Mononuclear cell (primary cell): ENCODE measurements around the gene PHF3. TPM values are rescaled to one million over a fixed set of nuclear protein-coding genes. Genes with fewer than 3 reads are reported as not detected.

Experiments
- H3K27me3 ChIP-seq: 2 replicates; pipeline ENCODE4 v1.6.0; 2011; ENCODE audit warnings: low read length, control low read depth; ENCODE audit not compliant: insufficient read depth
- H3K4me1 ChIP-seq: 2 replicates; pipeline ENCODE4 v1.5.1; 2011; ENCODE audit warnings: mild to moderate bottlenecking, low read length, control low read depth; ENCODE audit not compliant: insufficient read depth
- H3K4me3 ChIP-seq: 2 replicates; pipeline ENCODE4 v1.5.1; 2011; ENCODE audit warnings: mild to moderate bottlenecking, low read length, moderate library complexity
- H3K9me3 ChIP-seq: 2 replicates; pipeline ENCODE4 v1.5.1; 2011; ENCODE audit warnings: low read depth, mild to moderate bottlenecking, control low read depth, low read length
- total RNA-seq: library from RNA; depleted of rRNA; stranded (reverse); fragments of >200 nt; gene quantifications from one replicate; pipeline ENCODE4 v1.2.3, GENCODE V29; 2012

Gene PHF3
- 189 TPM for total RNA-seq

- no peaks in the 10 kb centered on the region for H3K27me3 ChIP-seq
- peaks cover 9% of the 10 kb centered on the region for H3K4me1 ChIP-seq
- H3K4me3 ChIP-seq: peak within 1 kb of the TSS; percentile 70
- no peaks in the 10 kb centered on the region for H3K9me3 ChIP-seq
Measured at GRCh38 chr6:63635588-63636517, at the start of gene PHF3. PHF3 (plus strand) TSS chr6:63635802; CDS start chr6:63646552, 10,750 bp downstream.

GRCh38 chr6:63589952-63590411, 45.6 kb upstream of the PHF3 start:
- no peaks in the 10 kb centered on the region for H3K27me3 ChIP-seq
- H3K4me1 ChIP-seq: no peaks in the 10 kb centered on the region
- no peaks in the 10 kb centered on the region for H3K9me3 ChIP-seq
- H3K4me3 ChIP-seq: no peak overlapping the region

- peaks cover 1% of the 10 kb centered on the region for H3K4me1 ChIP-seq
- no peaks in the 10 kb centered on the region for H3K9me3 ChIP-seq
- no peak overlapping the region for H3K4me3 ChIP-seq
- H3K27me3 ChIP-seq: no peaks in the 10 kb centered on the region
Measured at GRCh38 chr6:63592886-63593285, 42.7 kb upstream of the PHF3 start.

- Histone ChIP-seq H3K27me3 (no peaks in the 10 kb centered on the region), H3K4me1 (peaks cover 10% of the 10 kb centered on the region), H3K4me3 (no peak overlapping the region), H3K9me3 (no peaks in the 10 kb centered on the region)
Measured at GRCh38 chr6:63597141-63598048, 38.2 kb upstream of the PHF3 start.

GRCh38 chr6:63598049-63599036, 37.3 kb upstream of the PHF3 start:
- Histone ChIP-seq H3K4me1 (peaks cover 10% of the 10 kb centered on the region), H3K27me3 (no peaks in the 10 kb centered on the region), H3K4me3 (peak overlapping the region; percentile 35)

GRCh38 chr6:63599243-63599642, 36.4 kb upstream of the PHF3 start:
- Histone ChIP-seq H3K4me1 (peaks cover 10% of the 10 kb centered on the region), H3K9me3 (no peaks in the 10 kb centered on the region), H3K4me3 (no peak overlapping the region), H3K27me3 (no peaks in the 10 kb centered on the region)

More at GRCh38 chr6:63598049-63599036, 37.3 kb upstream of the PHF3 start:
- no peaks in the 10 kb centered on the region for H3K9me3 ChIP-seq

- Histone ChIP-seq H3K4me3 (no peak overlapping the region), H3K4me1 (peaks cover 10% of the 10 kb centered on the region), H3K9me3 (no peaks in the 10 kb centered on the region), H3K27me3 (no peaks in the 10 kb centered on the region)
Measured at GRCh38 chr6:63600136-63600535, 35.5 kb upstream of the PHF3 start.

- no peaks in the 10 kb centered on the region for H3K27me3 ChIP-seq
- H3K4me3 ChIP-seq: no peak overlapping the region
- H3K4me1 ChIP-seq: no peaks in the 10 kb centered on the region
- H3K9me3 ChIP-seq: no peaks in the 10 kb centered on the region
Measured at GRCh38 chr6:63609231-63609630, 26.4 kb upstream of the PHF3 start.

- H3K4me3 ChIP-seq: no peak overlapping the region
- no peaks in the 10 kb centered on the region for H3K4me1 ChIP-seq
- H3K9me3 ChIP-seq: no peaks in the 10 kb centered on the region
- H3K27me3 ChIP-seq: no peaks in the 10 kb centered on the region
Measured at GRCh38 chr6:63610944-63611343, 24.7 kb upstream of the PHF3 start.

- Histone ChIP-seq H3K4me1 (no peaks in the 10 kb centered on the region), H3K4me3 (no peak overlapping the region), H3K9me3 (no peaks in the 10 kb centered on the region), H3K27me3 (no peaks in the 10 kb centered on the region)
Measured at GRCh38 chr6:63611560-63611959, 24.0 kb upstream of the PHF3 start.

GRCh38 chr6:63615590-63615989, 20.0 kb upstream of the PHF3 start:
- no peaks in the 10 kb centered on the region for H3K9me3 ChIP-seq
- H3K4me1 ChIP-seq: no peaks in the 10 kb centered on the region
- H3K4me3 ChIP-seq: no peak overlapping the region

GRCh38 chr6:63624091-63624490, 11.5 kb upstream of the PHF3 start:
- no peaks in the 10 kb centered on the region for H3K4me1 ChIP-seq
- peaks cover 3% of the 10 kb centered on the region for H3K27me3 ChIP-seq
- no peak overlapping the region for H3K4me3 ChIP-seq
- no peaks in the 10 kb centered on the region for H3K9me3 ChIP-seq

More at GRCh38 chr6:63615590-63615989, 20.0 kb upstream of the PHF3 start:
- H3K27me3 ChIP-seq: peaks cover 3% of the 10 kb centered on the region

- Histone ChIP-seq H3K9me3 (no peaks in the 10 kb centered on the region), H3K4me3 (no peak overlapping the region), H3K27me3 (no peaks in the 10 kb centered on the region), H3K4me1 (peaks cover 9% of the 10 kb centered on the region)
Measured at GRCh38 chr6:63630466-63630865, 5.1 kb upstream of the PHF3 start.

GRCh38 chr6:63634630-63635029, 972 bp upstream of the PHF3 start:
- H3K4me3 ChIP-seq: no peak overlapping the region

More at GRCh38 chr6:63634630-63635029, 972 bp upstream of the PHF3 start:
- H3K9me3 ChIP-seq: no peaks in the 10 kb centered on the region
- H3K4me1 ChIP-seq: peaks cover 9% of the 10 kb centered on the region
- no peaks in the 10 kb centered on the region for H3K27me3 ChIP-seq
